HCT116 (cell line): Measurements from ENCODE around the gene RNASEH2B.

Source experiments
- ATF3 ChIP-seq: IDR thresholded peaks from 2 replicates; pipeline ENCODE4 v1.6.1; 2012
- EZH2phosphoT487 ChIP-seq: fragments of 200-600 bp; IDR thresholded peaks from 2 replicates; pipeline ENCODE4 v1.6.1; 2018; ENCODE audit warnings: antibody characterized with exemption, borderline replicate concordance
- JUND ChIP-seq: IDR thresholded peaks from 2 replicates; pipeline ENCODE4 v1.6.1; 2012
- POLR2A ChIP-seq: IDR thresholded peaks from 2 replicates; pipeline ENCODE4 v1.7.0; 2011; ENCODE audit warnings: borderline replicate concordance; ENCODE audit not compliant: insufficient read depth, insufficient read length; ENCODE audit errors: extremely low read depth
- POLR2AphosphoS5 ChIP-seq: IDR thresholded peaks from 2 replicates; pipeline ENCODE4 v1.6.1; 2011; ENCODE audit warnings: mild to moderate bottlenecking, low read depth, low read length, moderate library complexity
- RAD21 ChIP-seq: IDR thresholded peaks from 2 replicates; pipeline ENCODE4 v1.6.1; 2012; ENCODE audit warnings: low read depth, mild to moderate bottlenecking
- YY1 ChIP-seq: IDR thresholded peaks from 2 replicates; pipeline ENCODE4 v1.6.1; 2011; ENCODE audit warnings: low read length, low read depth, moderate library complexity, mild to moderate bottlenecking; ENCODE audit not compliant: insufficient replicate concordance; ENCODE audit errors: extremely low read depth
- TF ChIP-seq, protein P1 (sequence below), 3 experiments: fragments of 200-600 bp in 1 of 3; sonication (generic) in 1 of 3; IDR thresholded peaks in 2 of 3; conservative IDR thresholded peaks in 1 of 3; 2 replicates each; pipeline ENCODE4 v1.5.1; 2012 to 2017; ENCODE audit warnings: low read depth in 2 of 3, low read length in 2 of 3, antibody characterized with exemption in 1 of 3, borderline replicate concordance in 1 of 3, control low read depth in 1 of 3, mild to moderate bottlenecking in 1 of 3, mixed read lengths in 1 of 3, mixed run types in 1 of 3, moderate library complexity in 1 of 3; ENCODE audit not compliant: insufficient read depth in 1 of 3

DNA sequence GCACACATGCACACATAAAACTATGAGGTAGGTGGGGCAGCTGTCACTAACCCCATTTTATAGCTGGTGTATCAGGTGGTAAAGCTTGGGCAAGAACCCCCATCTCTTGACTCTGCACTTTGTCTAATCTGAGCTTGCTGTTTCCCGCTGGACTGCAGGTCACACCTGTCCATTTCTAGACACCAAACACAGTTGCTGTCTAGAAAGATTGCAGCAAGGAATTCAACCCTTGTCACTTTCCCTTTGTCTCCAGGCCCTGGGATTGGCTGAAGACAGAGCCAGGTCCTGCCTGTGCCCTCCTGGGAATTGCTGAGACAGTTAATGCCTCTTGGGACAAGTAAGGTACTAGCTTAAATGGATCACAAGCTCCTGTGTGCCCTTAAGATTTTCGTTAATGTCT is 83.8 kb downstream of the RNASEH2B start:
- TF ChIP-seq EZH2phosphoT487 (no peak), JUND (no peak), RAD21 (no peak), ATF3 (no peak), YY1 (no peak), POLR2A (no peak), POLR2AphosphoS5 (no peak)
- TF ChIP-seq, protein P1, sequence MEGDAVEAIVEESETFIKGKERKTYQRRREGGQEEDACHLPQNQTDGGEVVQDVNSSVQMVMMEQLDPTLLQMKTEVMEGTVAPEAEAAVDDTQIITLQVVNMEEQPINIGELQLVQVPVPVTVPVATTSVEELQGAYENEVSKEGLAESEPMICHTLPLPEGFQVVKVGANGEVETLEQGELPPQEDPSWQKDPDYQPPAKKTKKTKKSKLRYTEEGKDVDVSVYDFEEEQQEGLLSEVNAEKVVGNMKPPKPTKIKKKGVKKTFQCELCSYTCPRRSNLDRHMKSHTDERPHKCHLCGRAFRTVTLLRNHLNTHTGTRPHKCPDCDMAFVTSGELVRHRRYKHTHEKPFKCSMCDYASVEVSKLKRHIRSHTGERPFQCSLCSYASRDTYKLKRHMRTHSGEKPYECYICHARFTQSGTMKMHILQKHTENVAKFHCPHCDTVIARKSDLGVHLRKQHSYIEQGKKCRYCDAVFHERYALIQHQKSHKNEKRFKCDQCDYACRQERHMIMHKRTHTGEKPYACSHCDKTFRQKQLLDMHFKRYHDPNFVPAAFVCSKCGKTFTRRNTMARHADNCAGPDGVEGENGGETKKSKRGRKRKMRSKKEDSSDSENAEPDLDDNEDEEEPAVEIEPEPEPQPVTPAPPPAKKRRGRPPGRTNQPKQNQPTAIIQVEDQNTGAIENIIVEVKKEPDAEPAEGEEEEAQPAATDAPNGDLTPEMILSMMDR (IDR thresholded peaks at IDR 0.05 in 2 of 3, conservative IDR thresholded peaks at IDR 0.05 in 1 of 3; ENCODE audit: borderline replicate concordance in 1 of 3, insufficient read depth in 1 of 3, low read depth in 2 of 3, low read length in 2 of 3) = no peak
